ENCODE data around the gene ZNF319.

- no peak for TF ChIP-seq CTCF (IDR thresholded peaks at IDR 0.05)
- TF ChIP-seq POLR2A (IDR thresholded peaks at IDR 0.05) = no peak
Observed at GRCh38 chr16:58028541-58029070, 28.1 kb upstream of the ZNF319 start.

Measured in stomach (tissue), 4 donors.